Neuron (in vitro differentiated cells): Measurements from ENCODE around the gene RNF114.
A peak's percentile ranks its signal among the peaks of the same experiment; 100 is the strongest.
"Not testable (repeated sequence)": the region's sequence is repeated elsewhere in the genome, so short reads cannot be mapped to it uniquely, and the experiment has no call there.

Source experiments
- H2AFZ ChIP-seq: one replicate; pipeline ENCODE4 v1.6.1; 2013; ENCODE audit warnings: low read depth, mild to moderate bottlenecking, inconsistent platforms, low read length, moderate library complexity
- H3K27me3 ChIP-seq: one replicate; pipeline ENCODE4 v1.6.1; 2013; ENCODE audit warnings: low read length; ENCODE audit not compliant: insufficient read depth
- H3K36me3 ChIP-seq: one replicate; pipeline ENCODE4 v1.6.1; 2013; ENCODE audit warnings: low read length; ENCODE audit not compliant: insufficient read depth
- H3K4me1 ChIP-seq: one replicate; pipeline ENCODE4 v1.6.1; 2013; ENCODE audit warnings: low read length; ENCODE audit not compliant: insufficient read depth
- H3K4me3 ChIP-seq: 2 replicates; pipeline ENCODE4 v1.5.1; 2013; ENCODE audit warnings: mild to moderate bottlenecking, low read length, moderate library complexity
- H3K9me3 ChIP-seq: one replicate; pipeline ENCODE4 v1.6.1; 2013; ENCODE audit warnings: low read length

RNF114 gene

GRCh38 chr20:49984426-49985153 is 48.4 kb downstream of the RNF114 start:
- Histone ChIP-seq H3K36me3 (no peaks in the 10 kb centered on the region), H3K4me3 (no peak overlapping the region), H2AFZ (no peak overlapping the region), H3K27me3 (peaks cover 31% of the 10 kb centered on the region), H3K9me3 (no peaks in the 10 kb centered on the region), H3K4me1 (peaks cover 30% of the 10 kb centered on the region)

- no peaks in the 10 kb centered on the region for H3K9me3 ChIP-seq
- H3K27me3 ChIP-seq, result peaks cover 25% of the 10 kb centered on the region
- H3K4me3 ChIP-seq, result no peak overlapping the region
- no peak overlapping the region for H2AFZ ChIP-seq
- no peaks in the 10 kb centered on the region for H3K36me3 ChIP-seq
- peaks cover 36% of the 10 kb centered on the region for H3K4me1 ChIP-seq
Measured at GRCh38 chr20:49985157-49985556, 49.0 kb downstream of the RNF114 start.

GRCh38 chr20:49985617-49986016 is 49.4 kb downstream of the RNF114 start:
- Histone ChIP-seq H2AFZ (no peak overlapping the region), H3K27me3 (peaks cover 21% of the 10 kb centered on the region), H3K4me3 (no peak overlapping the region), H3K9me3 (no peaks in the 10 kb centered on the region), H3K4me1 (peaks cover 36% of the 10 kb centered on the region), H3K36me3 (no peaks in the 10 kb centered on the region)

GRCh38 chr20:49986049-49986448 is 49.9 kb downstream of the RNF114 start:
- Histone ChIP-seq H3K27me3 (peaks cover 16% of the 10 kb centered on the region), H3K9me3 (no peaks in the 10 kb centered on the region), H3K4me3 (no peak overlapping the region), H3K4me1 (peaks cover 36% of the 10 kb centered on the region), H3K36me3 (no peaks in the 10 kb centered on the region), H2AFZ (no peak overlapping the region)

- no peak overlapping the region for H3K4me3 ChIP-seq
- peaks cover 30% of the 10 kb centered on the region for H3K4me1 ChIP-seq
- H3K36me3 ChIP-seq, result no peaks in the 10 kb centered on the region
- H3K27me3 ChIP-seq, result peaks cover 5% of the 10 kb centered on the region
- H2AFZ ChIP-seq, result no peak overlapping the region
- no peaks in the 10 kb centered on the region for H3K9me3 ChIP-seq
Measured at GRCh38 chr20:49987015-49987867, 51.0 kb downstream of the RNF114 start.

- Histone ChIP-seq H3K9me3 (no peaks in the 10 kb centered on the region), H3K4me3 (no peak overlapping the region), H2AFZ (no peak overlapping the region), H3K27me3 (peaks cover 5% of the 10 kb centered on the region), H3K36me3 (no peaks in the 10 kb centered on the region), H3K4me1 (peaks cover 27% of the 10 kb centered on the region)
Measured at GRCh38 chr20:49987868-49988690, 51.9 kb downstream of the RNF114 start.

GRCh38 chr20:49989234-49990065 is 53.3 kb downstream of the RNF114 start:
- no peaks in the 10 kb centered on the region for H3K36me3 ChIP-seq
- peak overlapping the region; percentile 6 for H2AFZ ChIP-seq
- H3K27me3 ChIP-seq, result no peaks in the 10 kb centered on the region
- H3K9me3 ChIP-seq, result no peaks in the 10 kb centered on the region
- peaks cover 22% of the 10 kb centered on the region for H3K4me1 ChIP-seq
- peak overlapping the region; percentile 5 for H3K4me3 ChIP-seq

- Histone ChIP-seq H3K36me3 (no peaks in the 10 kb centered on the region), H3K4me1 (peaks cover 22% of the 10 kb centered on the region), H3K27me3 (no peaks in the 10 kb centered on the region), H3K9me3 (no peaks in the 10 kb centered on the region), H3K4me3 (no peak overlapping the region), H2AFZ (no peak overlapping the region)
Measured at GRCh38 chr20:49990271-49990720, 54.1 kb downstream of the RNF114 start.

- H2AFZ ChIP-seq, result no peak overlapping the region
- H3K36me3 ChIP-seq, result no peaks in the 10 kb centered on the region
- no peak overlapping the region for H3K4me3 ChIP-seq
- H3K27me3 ChIP-seq, result no peaks in the 10 kb centered on the region
- H3K4me1 ChIP-seq, result peaks cover 16% of the 10 kb centered on the region
- H3K9me3 ChIP-seq, result no peaks in the 10 kb centered on the region
Measured at GRCh38 chr20:49993301-49993751, 57.1 kb downstream of the RNF114 start.

GRCh38 chr20:49995586-49995985 is 59.4 kb downstream of the RNF114 start:
- H2AFZ ChIP-seq, result no peak overlapping the region
- no peak overlapping the region for H3K4me3 ChIP-seq
- H3K4me1 ChIP-seq, result no peaks in the 10 kb centered on the region
- no peaks in the 10 kb centered on the region for H3K36me3 ChIP-seq
- H3K27me3 ChIP-seq, result no peaks in the 10 kb centered on the region
- no peaks in the 10 kb centered on the region for H3K9me3 ChIP-seq

GRCh38 chr20:49998478-49999188 is 62.4 kb downstream of the RNF114 start:
- not testable (repeated sequence) for H3K4me3 ChIP-seq, H3K36me3 ChIP-seq, H3K27me3 ChIP-seq, H2AFZ ChIP-seq, H3K4me1 ChIP-seq, H3K9me3 ChIP-seq

- Histone ChIP-seq H3K36me3 (no peaks in the 10 kb centered on the region), H2AFZ (no peak overlapping the region), H3K27me3 (no peaks in the 10 kb centered on the region), H3K9me3 (no peaks in the 10 kb centered on the region), H3K4me1 (no peaks in the 10 kb centered on the region), H3K4me3 (no peak overlapping the region)
Measured at GRCh38 chr20:49999329-49999728, 63.1 kb downstream of the RNF114 start.
